Tibial nerve (tissue), 4 donors: Measurements from ENCODE around the gene LRRC43. TPM values are rescaled to one million over a fixed set of nuclear protein-coding genes. Genes with fewer than 3 reads are reported as not detected.
A peak's percentile ranks its signal among the peaks of the same experiment; 100 is the strongest.

Experiments used
- DNase-seq, 2 donors: peaks; one replicate each; pipeline ENCODE4 v3.0.0-alpha.2; 2019; ENCODE audit warnings: low spot score in 2 of 2
- H3K27ac ChIP-seq, 4 donors: fragments of 200-600 bp; sonication (generic) in 3 of 4; one replicate each; pipeline ENCODE4 v1.5.1; 2017 to 2019; ENCODE audit warnings: mild to moderate bottlenecking in 1 of 4
- H3K27me3 ChIP-seq, 2 donors: fragments of 200-600 bp; sonication (generic) in 1 of 2; one replicate each; pipeline versions ENCODE4 v1.5.1 to v1.6.0; 2017 to 2019
- H3K36me3 ChIP-seq, 3 donors: fragments of 200-600 bp; sonication (generic); one replicate each; pipeline ENCODE4 v1.5.1; 2018 to 2019
- H3K4me1 ChIP-seq, 4 donors: fragments of 200-600 bp; sonication (generic) in 3 of 4; one replicate each; pipeline ENCODE4 v1.5.1; 2017 to 2019
- H3K4me3 ChIP-seq, 4 donors: fragments of 200-600 bp; sonication (generic) in 3 of 4; one replicate each; pipeline ENCODE4 v1.5.1; 2017 to 2019; ENCODE audit warnings: mild to moderate bottlenecking in 1 of 4, moderate library complexity in 1 of 4
- H3K9me3 ChIP-seq, 4 donors: fragments of 200-600 bp; sonication (generic) in 3 of 4; one replicate each; pipeline ENCODE4 v1.5.1; 2017 to 2019
- EP300 ChIP-seq, 2 donors: sonication (generic); formaldehyde crosslinking; IDR thresholded peaks; one replicate each; pipeline ENCODE4 v1.6.1; 2017; ENCODE audit warnings: antibody characterized with exemption in 2 of 2, mild to moderate bottlenecking in 1 of 2
- POLR2A ChIP-seq, 2 donors: fragments of 450-650 bp; IDR thresholded peaks; one replicate each; pipeline ENCODE4 v1.6.1; 2017; ENCODE audit warnings: antibody characterized with exemption in 2 of 2, mild to moderate bottlenecking in 2 of 2, moderate library complexity in 2 of 2
- WGBS, 2 donors: methylation state at CpG; one replicate each; pipeline ENCODE4 v1.1.5; 2018; 5-methylcytosine and 5-hydroxymethylcytosine counted together
- total RNA-seq, 4 donors: library from RNA; depleted of rRNA; stranded (reverse); fragments of >200 nt; gene quantifications; one replicate each; pipeline ENCODE4 v1.1.0, GENCODE V29; 2016
- TF ChIP-seq, protein P1 (sequence below), 5 experiments: fragments of 200-600 bp in 3 of 5; fragments of 450-650 bp in 2 of 5; sonication (generic) in 3 of 5; IDR thresholded peaks; one replicate each; pipeline ENCODE4 v1.5.1; 2016 to 2019; ENCODE audit warnings: antibody characterized with exemption in 5 of 5, mild to moderate bottlenecking in 3 of 5, moderate library complexity in 2 of 5

LRRC43 gene
- total RNA-seq, 4 donors from 2014 or later = 1.3 TPM; not detected in 3

DNA sequence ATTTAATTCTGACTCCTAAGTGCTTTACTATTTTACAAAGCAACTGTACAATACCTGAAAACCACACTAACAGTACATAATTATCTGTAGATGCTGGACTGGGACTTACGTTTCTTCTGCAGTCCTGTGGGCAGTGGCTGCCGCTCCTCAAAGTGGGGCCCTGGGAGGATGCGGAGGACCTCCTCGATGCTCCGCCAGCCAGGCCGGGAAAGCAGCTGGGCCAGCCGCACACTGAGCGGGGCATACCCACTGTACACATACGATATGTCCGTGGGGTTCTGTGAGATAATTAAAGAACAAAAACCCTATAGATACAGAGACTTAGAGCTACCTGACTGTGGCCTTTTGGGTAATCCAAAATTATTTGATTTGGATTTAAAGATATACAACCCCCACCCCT, 49.8 kb downstream of the LRRC43 start:
- Histone ChIP-seq H3K27me3 (no peaks in the 10 kb centered on the region), H3K27ac (no peak overlapping the region), H3K36me3 (peaks cover 2 to 80% (median 29%) of the 10 kb centered on the region in 3 donors), H3K4me1 (no peaks in the 10 kb centered on the region), H3K9me3 (no peaks in the 10 kb centered on the region), H3K4me3 (no peak overlapping the region)
- 89 to 95% methylated on average over 10 of the region's 10 CpGs for WGBS, 2 donors
- TF ChIP-seq EP300 (IDR thresholded peaks at IDR 0.05) = no peak
- TF ChIP-seq, protein P1, sequence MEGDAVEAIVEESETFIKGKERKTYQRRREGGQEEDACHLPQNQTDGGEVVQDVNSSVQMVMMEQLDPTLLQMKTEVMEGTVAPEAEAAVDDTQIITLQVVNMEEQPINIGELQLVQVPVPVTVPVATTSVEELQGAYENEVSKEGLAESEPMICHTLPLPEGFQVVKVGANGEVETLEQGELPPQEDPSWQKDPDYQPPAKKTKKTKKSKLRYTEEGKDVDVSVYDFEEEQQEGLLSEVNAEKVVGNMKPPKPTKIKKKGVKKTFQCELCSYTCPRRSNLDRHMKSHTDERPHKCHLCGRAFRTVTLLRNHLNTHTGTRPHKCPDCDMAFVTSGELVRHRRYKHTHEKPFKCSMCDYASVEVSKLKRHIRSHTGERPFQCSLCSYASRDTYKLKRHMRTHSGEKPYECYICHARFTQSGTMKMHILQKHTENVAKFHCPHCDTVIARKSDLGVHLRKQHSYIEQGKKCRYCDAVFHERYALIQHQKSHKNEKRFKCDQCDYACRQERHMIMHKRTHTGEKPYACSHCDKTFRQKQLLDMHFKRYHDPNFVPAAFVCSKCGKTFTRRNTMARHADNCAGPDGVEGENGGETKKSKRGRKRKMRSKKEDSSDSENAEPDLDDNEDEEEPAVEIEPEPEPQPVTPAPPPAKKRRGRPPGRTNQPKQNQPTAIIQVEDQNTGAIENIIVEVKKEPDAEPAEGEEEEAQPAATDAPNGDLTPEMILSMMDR (IDR thresholded peaks at IDR 0.05) = no peak
- no peak for TF ChIP-seq POLR2A (IDR thresholded peaks at IDR 0.05)
- DNase-seq = no peak

DNA sequence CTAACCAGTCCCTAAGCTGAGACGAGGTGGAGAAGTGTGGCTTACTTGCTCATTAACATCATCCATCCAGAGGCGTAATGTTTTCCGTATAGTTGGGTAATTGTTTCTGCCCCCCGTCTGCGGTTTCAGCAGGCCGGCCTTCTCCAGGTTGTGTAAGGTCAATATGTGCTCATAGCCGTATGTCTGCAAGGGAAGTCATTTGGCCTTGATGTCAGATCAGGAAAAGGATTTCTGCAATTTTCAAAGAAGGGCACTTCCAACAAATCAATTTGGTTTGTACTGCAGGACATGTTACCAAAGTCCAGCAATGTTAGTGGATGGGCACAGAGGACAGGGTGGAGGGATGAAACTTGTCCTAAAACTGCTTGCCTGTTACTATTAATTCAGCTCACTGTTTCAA, 52.8 kb downstream of the LRRC43 start:
- no peaks in the 10 kb centered on the region for H3K27me3 ChIP-seq
- no peak for TF ChIP-seq POLR2A (IDR thresholded peaks at IDR 0.05)
- TF ChIP-seq, protein P1 (IDR thresholded peaks at IDR 0.05) = no peak
- TF ChIP-seq EP300 (IDR thresholded peaks at IDR 0.05) = no peak
- no peak for DNase-seq
- H3K36me3 ChIP-seq = peaks cover 2 to 98% (median 22%) of the 10 kb centered on the region in 3 donors
- no peaks in the 10 kb centered on the region for H3K9me3 ChIP-seq
- H3K4me3 ChIP-seq = no peak overlapping the region
- H3K4me1 ChIP-seq = no peaks in the 10 kb centered on the region
- no peak overlapping the region for H3K27ac ChIP-seq
- 88 to 91% methylated on average over 7 of the region's 7 CpGs for WGBS, 2 donors

DNA sequence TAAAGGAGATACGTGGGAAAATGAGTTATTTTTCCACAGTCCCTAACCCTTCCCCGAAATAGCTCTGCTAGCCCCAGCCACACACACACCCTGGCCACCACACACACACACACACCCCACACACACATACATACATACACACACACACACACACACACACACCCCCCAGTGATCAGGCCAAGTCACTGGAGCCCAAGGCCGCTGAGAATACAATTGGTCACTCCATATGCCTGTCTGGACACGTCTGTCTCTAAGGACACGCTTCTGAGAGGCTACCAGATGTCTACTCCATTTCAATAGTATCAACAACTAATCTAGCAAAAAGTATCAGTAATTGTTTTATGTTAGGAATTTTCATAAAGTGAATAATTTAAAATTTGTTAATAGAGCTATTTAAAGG, 55.9 kb downstream of the LRRC43 start:
- no peaks in the 10 kb centered on the region for H3K9me3 ChIP-seq
- DNase-seq = no peak
- H3K27ac ChIP-seq = no peak overlapping the region
- no peaks in the 10 kb centered on the region for H3K27me3 ChIP-seq
- no peaks in the 10 kb centered on the region for H3K4me1 ChIP-seq
- WGBS, 2 donors = 90 to 93% methylated on average over 5 of the region's 5 CpGs
- H3K4me3 ChIP-seq = no peak overlapping the region
- peaks cover 0 to 98% (median 15%) of the 10 kb centered on the region in 3 donors for H3K36me3 ChIP-seq
- TF ChIP-seq, protein P1 (IDR thresholded peaks at IDR 0.05) = no peak
- no peak for TF ChIP-seq POLR2A (IDR thresholded peaks at IDR 0.05)
- TF ChIP-seq EP300 (IDR thresholded peaks at IDR 0.05) = no peak

DNA sequence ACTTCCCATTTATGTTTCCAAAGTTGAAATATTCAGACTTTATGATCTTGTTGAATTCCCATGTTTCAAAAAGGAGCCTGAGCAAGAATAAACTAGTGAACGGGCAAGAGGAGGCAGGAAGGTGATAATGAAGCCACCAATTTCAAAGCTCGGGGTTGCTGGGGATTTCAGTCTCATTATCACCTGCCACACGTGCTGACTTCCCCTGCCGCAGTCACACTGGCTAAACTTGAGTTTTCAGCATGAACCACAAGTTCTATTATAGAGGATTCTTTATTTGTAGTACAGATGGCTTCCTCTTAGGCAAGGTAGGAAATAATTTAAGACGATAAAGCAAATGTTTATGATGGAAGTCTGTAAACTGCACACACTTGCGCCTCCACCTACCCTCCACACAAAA, 61.0 kb downstream of the LRRC43 start:
- H3K27ac ChIP-seq = peak overlapping the region in 1 of 4 donors; percentile 19
- H3K36me3 ChIP-seq = peaks cover 0 to 82% (median 8%) of the 10 kb centered on the region in 3 donors
- WGBS, 2 donors = 91 to 92% methylated on average over 6 of the region's 6 CpGs
- no peaks in the 10 kb centered on the region for H3K27me3 ChIP-seq
- H3K4me3 ChIP-seq = no peak overlapping the region
- H3K9me3 ChIP-seq = no peaks in the 10 kb centered on the region
- TF ChIP-seq POLR2A (IDR thresholded peaks at IDR 0.05) (no peak), EP300 (IDR thresholded peaks at IDR 0.05) (no peak)
- TF ChIP-seq, protein P1 (IDR thresholded peaks at IDR 0.05) = no peak
- DNase-seq = no peak
- no peaks in the 10 kb centered on the region for H3K4me1 ChIP-seq

DNA sequence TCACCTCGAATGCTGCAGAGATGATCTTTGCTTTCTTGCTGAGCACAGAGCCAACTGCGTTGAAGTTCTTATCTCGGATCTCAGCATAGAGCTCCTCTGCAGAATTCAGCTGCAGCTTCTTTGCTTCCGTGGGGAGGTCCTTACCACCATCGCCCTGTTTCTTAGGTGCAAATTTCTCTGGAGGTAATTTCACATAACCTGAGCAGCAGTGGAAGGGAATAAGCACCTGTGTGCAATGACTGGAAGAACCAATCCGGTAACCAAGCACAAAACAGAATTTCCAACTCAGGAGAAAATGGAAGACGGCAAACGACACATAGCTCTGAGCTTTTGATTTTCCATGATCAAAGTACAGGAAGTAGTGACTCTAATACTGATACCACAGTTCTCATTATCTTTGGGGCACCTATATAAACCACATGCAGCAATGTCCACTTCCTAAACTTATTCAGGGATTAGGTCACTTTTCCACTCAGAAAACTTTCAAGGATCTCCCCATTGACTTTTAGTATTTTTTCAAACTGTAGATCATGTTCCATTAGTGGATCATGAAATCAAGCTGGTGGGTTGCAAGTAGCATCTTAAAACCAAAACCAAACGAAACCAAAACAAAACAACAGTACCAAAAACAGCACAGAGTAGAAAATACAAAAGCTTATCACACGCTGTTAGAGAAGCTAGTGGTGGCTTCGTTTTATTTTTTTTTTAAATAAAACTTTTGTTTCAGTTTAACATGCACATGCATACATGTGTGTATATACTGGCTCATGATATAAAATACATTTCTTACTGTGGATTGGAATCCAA, 61.8 kb downstream of the LRRC43 start:
- peaks cover 0 to 82% (median 8%) of the 10 kb centered on the region in 3 donors for H3K36me3 ChIP-seq
- peak overlapping the region in 1 of 4 donors; percentile 19 for H3K27ac ChIP-seq
- 90 to 93% methylated on average over 11 of the region's 11 CpGs for WGBS, 2 donors
- no peak overlapping the region for H3K4me3 ChIP-seq
- H3K9me3 ChIP-seq = no peaks in the 10 kb centered on the region
- no peak for DNase-seq
- no peaks in the 10 kb centered on the region for H3K4me1 ChIP-seq
- no peaks in the 10 kb centered on the region for H3K27me3 ChIP-seq
- TF ChIP-seq POLR2A (IDR thresholded peaks at IDR 0.05) (no peak), EP300 (IDR thresholded peaks at IDR 0.05) (no peak)
- TF ChIP-seq, protein P1 (IDR thresholded peaks at IDR 0.05) = no peak
